Stimulated activated CD4-positive, alpha-beta T cell treated with anti-CD3 and anti-CD28 coated beads, Interleukin-15, amount 100 ng/mL, for 24 hours (primary cell): ENCODE measurements around the gene NFATC4.
"Not testable (repeated sequence)": the region's sequence is repeated elsewhere in the genome, so short reads cannot be mapped to it uniquely, and the experiment has no call there.

Source experiments
- DNase-seq: peaks from one replicate; pipeline ENCODE4 v3.0.0-alpha.2; 2020

The NFATC4 gene

GRCh38 chr14:24339284-24340151, 28.5 kb upstream of the NFATC4 start, which contains the start of gene RIPK3:
Gene RIPK3, minus strand, starts transcription at chr14:24339991. Its CDS starts 165 bp downstream, at chr14:24339826.
- peak; percentile 82 for DNase-seq

GRCh38 chr14:24340606-24341005, 27.4 kb upstream of the NFATC4 start:
- DNase-seq: no peak

- no peak for DNase-seq
Observed at GRCh38 chr14:24342889-24343288, 25.1 kb upstream of the NFATC4 start.

GRCh38 chr14:24343795-24344660, 24.0 kb upstream of the NFATC4 start:
- DNase-seq: no peak

- no peak for DNase-seq
Observed at GRCh38 chr14:24347134-24347533, 20.9 kb upstream of the NFATC4 start.

GRCh38 chr14:24348186-24348585, 19.8 kb upstream of the NFATC4 start:
- no peak for DNase-seq

GRCh38 chr14:24349742-24350141, 18.2 kb upstream of the NFATC4 start:
- DNase-seq: no peak

- DNase-seq: no peak
Observed at GRCh38 chr14:24351517-24351916, 16.5 kb upstream of the NFATC4 start.

- DNase-seq: no peak
Observed at GRCh38 chr14:24353559-24354481, 14.2 kb upstream of the NFATC4 start.

GRCh38 chr14:24354482-24354825, 13.5 kb upstream of the NFATC4 start:
- not testable (repeated sequence) for DNase-seq

- DNase-seq: no peak
Observed at GRCh38 chr14:24355009-24355408, 13.0 kb upstream of the NFATC4 start.

GRCh38 chr14:24356208-24356607, 11.8 kb upstream of the NFATC4 start:
- DNase-seq: no peak

- DNase-seq: no peak
Observed at GRCh38 chr14:24360281-24360680, 7.7 kb upstream of the NFATC4 start.

- DNase-seq: no peak
Observed at GRCh38 chr14:24361326-24361725, 6.7 kb upstream of the NFATC4 start.

- no peak for DNase-seq
Observed at GRCh38 chr14:24362241-24362960, 5.6 kb upstream of the NFATC4 start.

GRCh38 chr14:24363401-24363800, 4.6 kb upstream of the NFATC4 start:
- no peak for DNase-seq

GRCh38 chr14:24364841-24365240, 3.1 kb upstream of the NFATC4 start:
- DNase-seq: no peak

GRCh38 chr14:24365600-24366412, 2.2 kb upstream of the NFATC4 start:
- peak; percentile 81 for DNase-seq

- DNase-seq: no peak
Observed at GRCh38 chr14:24366413-24366720, 1.6 kb upstream of the NFATC4 start.

GRCh38 chr14:24366721-24367513, 1.1 kb upstream of the NFATC4 start:
- peak; percentile 47 for DNase-seq

- no peak for DNase-seq
Observed at GRCh38 chr14:24368212-24368561, 203 bp downstream of the NFATC4 start.
